Measurements from ENCODE around the gene GAB3.
"Not testable (repeated sequence)": the region's sequence is repeated elsewhere in the genome, so short reads cannot be mapped to it uniquely, and the experiment has no call there.

The GAB3 gene

DNA sequence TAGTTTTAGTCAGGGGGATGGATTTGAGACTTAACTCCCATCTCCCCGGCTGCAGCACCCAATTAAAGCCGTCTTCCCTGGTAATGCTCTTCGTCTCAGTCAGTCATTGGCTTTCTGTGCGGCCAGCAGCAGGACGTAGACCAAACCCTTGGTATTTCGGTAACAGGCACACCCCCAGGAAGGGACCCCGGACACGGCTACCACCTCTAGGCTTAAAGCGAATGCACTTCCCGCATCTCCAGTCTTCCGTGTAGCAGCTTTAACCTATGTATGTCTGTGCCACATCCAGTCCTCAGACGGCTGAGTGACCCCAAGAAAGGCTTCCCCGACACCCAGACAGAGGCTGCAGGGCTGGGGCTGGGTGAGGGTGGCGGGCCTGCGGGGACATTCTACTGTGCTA lies 96.0 kb downstream of the GAB3 start:
- DNase-seq = no peak

DNA sequence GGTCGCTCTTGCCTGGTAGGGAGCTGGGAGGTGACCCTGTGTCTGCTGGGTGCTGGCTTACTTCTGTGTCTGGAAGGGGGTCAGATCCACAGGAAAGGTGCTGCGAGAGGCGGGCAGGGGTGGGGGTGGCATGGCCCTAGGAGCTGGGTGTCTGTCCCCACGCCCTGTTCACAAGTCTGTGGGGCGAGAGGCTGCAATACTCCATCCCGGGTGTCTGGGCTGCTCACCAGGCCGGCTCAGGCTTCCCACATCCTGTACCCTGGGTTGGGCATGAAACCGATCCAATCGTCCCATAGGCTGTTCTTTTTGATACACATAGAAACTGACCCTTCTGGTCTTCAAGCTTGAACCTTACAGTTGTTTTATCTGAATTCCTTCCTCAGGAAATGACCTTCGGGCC lies 96.5 kb downstream of the GAB3 start:
- DNase-seq = no peak

DNA sequence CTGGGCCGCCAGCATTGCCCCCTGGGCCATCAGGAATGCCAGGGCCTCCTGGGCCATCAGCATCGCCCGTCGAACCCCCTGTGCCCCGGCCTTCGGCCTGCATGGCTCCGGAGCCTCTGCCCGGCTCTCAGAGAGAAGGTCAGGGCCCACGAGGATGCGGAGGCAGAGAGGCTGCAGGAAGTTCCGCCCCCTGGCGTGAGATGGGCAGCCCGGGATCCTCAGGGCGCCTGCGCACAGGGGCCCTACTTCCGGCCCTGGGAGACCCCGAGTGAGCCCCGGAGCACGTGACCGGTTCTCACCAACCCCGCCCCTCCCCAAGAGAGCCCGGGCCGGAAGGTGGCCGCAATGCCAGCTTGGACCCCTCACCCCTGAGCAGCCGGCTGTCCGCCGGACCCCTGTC lies 97.5 kb downstream of the GAB3 start, which contains the start of gene CTAG2:
CTAG2 (minus strand) TSS at position 167 of the 400 bp plus-strand sequence; CDS start at position 103, 64 bp downstream.
- DNase-seq = not testable (repeated sequence)

DNA sequence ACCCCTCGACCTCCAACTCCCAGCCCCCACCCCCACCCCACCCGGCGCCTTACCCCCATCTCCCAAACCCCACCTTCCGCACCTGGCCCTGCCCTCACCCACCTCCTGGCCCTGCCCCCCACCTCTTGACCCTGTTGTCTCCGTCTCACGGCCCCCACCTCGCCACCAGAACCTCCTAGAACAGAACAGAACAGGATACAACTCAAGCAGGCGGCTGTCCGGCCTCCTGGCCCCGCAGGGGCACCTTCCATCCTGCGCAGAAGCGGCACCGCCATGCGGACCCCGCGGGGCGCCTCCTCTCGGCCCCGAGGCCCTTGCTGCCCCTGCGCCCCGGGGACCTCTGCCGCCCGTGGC lies 97.9 kb downstream of the GAB3 start:
- DNase-seq = no peak

DNA sequence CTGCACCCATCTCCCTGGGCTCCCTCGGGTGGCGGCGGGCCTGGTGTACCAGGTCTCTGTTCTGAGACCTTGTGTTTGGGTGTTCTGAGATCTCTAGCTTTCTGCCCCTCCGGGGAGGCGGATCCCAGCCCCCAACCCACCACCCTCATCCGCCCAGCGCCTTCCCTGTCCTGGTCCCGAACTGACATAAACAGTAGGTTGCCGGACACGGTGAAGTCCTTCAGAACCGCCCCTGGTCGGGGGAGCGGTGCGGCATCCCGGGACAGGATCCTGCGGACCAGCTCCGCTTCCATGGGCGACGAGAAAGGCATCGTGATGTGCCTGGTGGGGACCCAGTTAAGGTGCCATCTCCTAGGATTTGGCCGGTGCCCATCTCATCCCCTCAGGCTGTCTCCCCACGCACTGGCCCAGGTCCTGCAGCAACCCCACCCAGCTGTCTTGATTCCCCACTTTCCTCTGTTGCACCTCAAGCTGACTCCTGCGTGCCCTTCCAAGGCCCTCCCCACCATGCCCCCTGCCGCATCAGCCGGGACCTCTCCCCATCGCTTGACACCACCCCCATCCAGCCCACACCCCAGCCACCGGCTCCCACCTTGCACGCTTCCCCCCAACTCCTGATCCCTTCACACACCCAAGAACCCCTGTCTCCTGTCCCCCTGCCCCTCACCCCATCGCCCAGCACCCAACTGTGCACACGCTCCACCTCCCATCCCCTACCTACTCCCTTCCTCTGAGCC lies 98.4 kb downstream of the GAB3 start:
- no peak for DNase-seq

DNA sequence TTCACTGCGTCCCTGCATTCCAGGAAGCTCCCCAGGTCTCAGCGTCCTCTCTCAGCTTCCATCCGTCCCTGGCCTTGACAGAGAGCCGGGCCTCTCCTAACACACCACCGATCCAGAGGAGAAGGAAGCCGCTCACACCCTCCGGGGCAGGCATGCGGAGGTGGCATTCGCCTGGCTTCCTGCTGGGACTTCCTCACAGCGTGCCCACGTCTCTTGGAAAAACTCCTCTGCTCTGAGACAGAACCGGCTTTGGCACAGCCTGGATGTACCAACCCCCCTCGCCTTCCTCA lies 100.7 kb downstream of the GAB3 start:
- no peak for DNase-seq

DNA sequence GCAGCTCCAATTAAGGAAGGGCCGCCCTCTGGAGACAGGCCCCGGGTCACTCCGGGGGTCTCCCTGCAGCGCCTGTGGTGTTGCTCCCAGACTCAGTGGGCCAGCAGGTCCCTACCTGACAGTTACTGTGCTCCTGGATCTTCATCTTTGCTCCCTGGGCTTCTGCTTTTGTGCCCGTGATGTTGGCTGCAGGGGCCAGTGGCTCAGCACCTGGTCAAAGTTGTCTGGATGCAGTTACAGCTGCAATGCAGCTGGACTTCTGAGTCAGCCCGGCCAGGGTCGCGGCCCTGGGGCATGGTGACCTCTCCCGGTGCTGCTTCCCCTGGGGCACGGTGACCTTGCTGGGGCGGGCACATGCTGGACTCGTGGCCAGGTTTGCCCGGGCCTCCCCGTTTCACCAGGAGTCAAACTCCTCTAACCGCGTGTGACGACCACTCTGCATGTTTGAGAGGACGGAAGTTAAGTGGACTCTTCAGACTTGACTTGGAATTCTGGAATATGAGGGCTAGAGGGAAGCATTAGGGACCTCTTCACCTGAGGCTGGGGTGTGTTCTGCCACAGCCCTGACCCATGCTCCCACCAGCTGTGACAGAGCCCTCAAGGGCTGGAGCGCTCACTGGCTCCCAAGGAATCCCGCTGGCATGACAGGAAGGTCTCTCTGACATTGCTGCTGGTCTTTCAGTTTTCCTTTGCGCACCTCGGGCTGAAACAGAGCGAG lies 101.2 kb downstream of the GAB3 start:
- no peak for DNase-seq

DNA sequence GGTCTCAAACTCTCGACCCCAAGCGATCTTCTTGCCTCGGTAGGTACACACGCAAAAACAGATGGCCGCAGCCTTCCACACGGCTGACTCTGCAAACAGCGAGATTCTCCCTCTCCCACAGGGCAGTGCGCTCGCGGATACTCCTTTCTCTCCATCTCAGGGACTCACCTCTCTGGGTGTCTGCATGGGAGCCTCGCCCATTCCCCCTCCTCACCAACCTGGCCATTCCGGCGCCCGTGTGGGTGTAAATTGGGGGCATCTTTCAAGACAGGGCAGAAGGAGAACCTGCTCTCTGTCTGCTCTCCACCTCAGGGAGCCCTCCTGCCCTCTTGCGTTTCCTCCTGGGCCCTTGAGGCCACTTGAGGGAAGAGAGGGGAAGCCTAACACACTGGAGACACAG lies 101.9 kb downstream of the GAB3 start:
- no peak for DNase-seq

DNA sequence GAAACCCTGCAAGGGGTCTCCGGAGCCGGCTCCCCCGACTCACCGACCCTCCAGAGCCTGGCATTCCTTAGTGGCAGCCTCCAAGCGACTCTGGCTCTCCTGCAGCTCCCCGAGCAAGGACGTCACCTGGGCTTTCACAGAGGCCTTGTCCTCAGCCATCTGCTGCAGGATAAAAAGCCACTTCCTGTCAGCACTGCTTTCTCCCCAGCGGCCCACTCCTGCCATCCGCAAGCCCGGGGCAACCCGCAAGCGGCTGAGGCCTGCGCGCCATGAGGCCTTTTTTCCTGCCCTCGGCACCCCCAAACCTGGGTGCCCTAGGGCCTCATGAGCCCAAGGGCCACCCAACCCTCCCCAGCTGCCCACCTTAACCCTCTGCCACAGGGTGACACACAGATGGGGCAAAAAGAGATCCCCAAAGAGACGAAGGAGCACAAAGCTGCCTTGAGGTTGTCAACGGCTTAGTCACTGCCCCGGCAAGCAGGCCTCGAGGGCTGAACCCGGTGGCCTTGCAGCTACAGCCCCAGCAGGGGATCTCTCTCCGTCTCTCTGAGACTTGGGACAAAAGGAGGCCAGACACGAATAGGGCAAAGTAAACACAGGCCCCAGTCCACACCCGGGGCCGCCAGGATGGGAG lies 105.0 kb downstream of the GAB3 start:
- not testable (repeated sequence) for DNase-seq

DNA sequence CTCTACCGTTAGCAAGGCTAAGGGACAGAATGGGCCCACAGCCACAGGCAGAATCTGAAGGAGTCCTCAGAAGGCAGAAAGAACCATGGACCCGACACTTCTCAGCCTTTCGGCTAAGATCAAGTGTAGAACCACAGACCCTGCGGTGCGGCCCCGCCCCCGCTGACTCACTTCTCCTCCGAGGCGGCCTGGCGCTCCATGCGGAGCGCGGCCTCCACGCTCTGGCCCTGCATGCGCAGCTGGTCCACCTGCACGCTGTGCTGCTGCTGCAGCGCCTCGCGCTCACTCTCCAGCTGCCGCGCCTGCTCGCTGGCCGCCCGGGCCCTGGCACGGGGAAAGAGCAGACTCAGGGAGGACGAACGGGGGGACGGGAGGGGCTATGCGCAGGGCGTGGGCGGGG lies 107.2 kb downstream of the GAB3 start:
- not testable (repeated sequence) for DNase-seq

DNA sequence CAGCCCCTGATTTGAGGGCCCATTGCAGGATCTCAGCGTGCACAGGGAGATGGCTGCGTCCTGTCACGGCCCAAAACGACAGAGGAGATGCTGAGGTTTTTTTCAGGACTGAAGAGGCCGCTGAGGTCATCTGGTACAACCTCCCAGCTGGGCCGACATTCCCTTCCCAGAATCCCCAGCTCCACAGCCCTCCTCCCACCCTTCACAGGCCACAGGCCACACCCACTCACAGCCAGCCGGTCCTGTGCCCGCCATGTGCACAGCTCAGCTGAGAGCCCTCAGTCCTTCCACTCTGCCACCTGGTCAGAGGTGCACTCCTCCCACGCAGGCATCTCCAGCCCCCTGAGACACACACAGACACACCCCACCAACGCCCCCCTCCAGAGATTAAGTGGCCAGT lies 109.1 kb downstream of the GAB3 start:
- not testable (repeated sequence) for DNase-seq

DNA sequence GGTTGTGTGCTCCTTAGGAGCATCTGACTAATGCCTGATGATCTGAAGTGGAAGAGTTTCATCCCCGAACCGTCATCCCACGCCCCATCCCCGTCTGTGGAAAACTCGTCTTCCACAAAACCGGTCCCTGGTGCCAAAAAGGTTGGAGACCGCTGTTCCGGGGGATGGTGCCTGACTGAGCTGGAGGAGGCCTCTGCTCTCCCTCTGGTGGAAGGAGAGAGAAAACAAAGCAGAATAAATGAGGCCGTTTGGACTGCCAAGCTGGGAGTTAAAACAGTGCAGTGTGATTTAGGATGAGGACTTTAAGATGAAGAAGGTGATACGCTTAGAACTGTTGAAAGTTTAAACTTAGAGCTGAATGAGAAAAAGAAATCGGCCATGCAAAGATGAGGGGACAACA lies 117.2 kb downstream of the GAB3 start:
- DNase-seq = not testable (repeated sequence)

DNA sequence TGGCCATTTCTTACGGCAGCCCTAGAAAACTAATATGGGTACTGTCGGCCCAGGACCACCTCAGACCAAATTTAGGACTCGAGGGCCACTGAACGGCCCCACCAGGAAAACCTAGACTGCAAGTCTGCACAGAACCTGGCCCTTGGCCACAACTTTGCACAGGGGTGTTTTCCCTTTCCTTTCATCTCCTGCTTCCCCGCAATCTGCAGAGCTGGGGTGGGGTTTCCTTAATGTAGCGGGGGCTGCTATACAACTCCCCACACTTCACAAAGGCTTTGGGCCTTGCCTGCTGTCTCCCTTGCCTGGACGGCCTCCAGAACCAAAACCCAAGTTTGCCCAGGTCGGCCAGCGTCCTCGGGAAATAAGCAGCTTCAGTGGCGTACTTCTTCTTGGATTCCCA lies 119.9 kb downstream of the GAB3 start:
- DNase-seq = not testable (repeated sequence)

DNA sequence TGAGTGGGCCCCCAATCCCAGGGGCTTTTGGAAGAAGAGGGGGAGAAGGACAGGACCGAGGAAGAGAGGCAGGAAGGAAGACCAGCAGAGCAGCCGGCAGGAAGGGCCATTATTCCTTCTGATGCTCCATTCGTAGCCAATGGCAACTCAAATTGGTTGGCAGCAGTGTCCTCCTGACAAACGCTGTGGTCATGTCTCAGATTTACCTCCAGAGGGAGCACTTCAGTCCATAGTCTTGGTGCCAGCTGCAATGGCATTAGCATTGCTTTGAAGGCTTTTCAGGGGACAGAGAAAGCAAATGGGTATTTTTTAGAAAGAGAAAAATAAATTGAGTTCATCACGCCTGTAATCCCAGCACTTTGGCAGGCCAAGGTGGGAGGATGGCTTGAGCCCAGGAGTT lies 121.9 kb downstream of the GAB3 start:
- not testable (repeated sequence) for DNase-seq

All from activated CD4-positive, alpha-beta T cell treated with anti-CD3 and anti-CD28 coated beads, Interleukin-2, amount 50 U/mL, for 1 hour (primary cell).